Upper lobe of left lung (tissue), 6 donors: ENCODE measurements around the gene ARHGEF1. TPM values are rescaled to one million over a fixed set of nuclear protein-coding genes. Genes with fewer than 3 reads are reported as not detected.
A peak's percentile ranks its signal among the peaks of the same experiment; 100 is the strongest.

Experiments
- ATAC-seq, 2 donors: fragments of 200-7000 bp; cut with Tn5 transposase; one replicate each; pipeline ENCODE4 v1.9.1; 2022; ENCODE audit warnings: mild to moderate bottlenecking in 2 of 2, moderate library complexity in 2 of 2; ENCODE audit not compliant: low FRiP score in 2 of 2
- DNase-seq, 2 donors: peaks; one replicate each; pipeline ENCODE4 v3.0.0-alpha.2; 2019 to 2020
- H3K27ac ChIP-seq, 4 donors: fragments of 200-600 bp; sonication (generic); one replicate each; pipeline ENCODE4 v1.5.1; 2016 to 2019
- H3K27me3 ChIP-seq, 4 donors: fragments of 200-600 bp; sonication (generic); one replicate each; pipeline ENCODE4 v1.5.1; 2017 to 2019
- H3K36me3 ChIP-seq, 4 donors: fragments of 200-600 bp; sonication (generic); one replicate each; pipeline ENCODE4 v1.5.1; 2016 to 2019
- H3K4me1 ChIP-seq, 4 donors: fragments of 200-600 bp; sonication (generic); one replicate each; pipeline ENCODE4 v1.5.1; 2018 to 2019
- H3K4me3 ChIP-seq, 4 donors: fragments of 200-600 bp; sonication (generic); one replicate each; pipeline ENCODE4 v1.5.1; 2017 to 2019; ENCODE audit warnings: mild to moderate bottlenecking in 2 of 4, moderate library complexity in 1 of 4
- H3K9me3 ChIP-seq, 4 donors: fragments of 200-600 bp; sonication (generic); one replicate each; pipeline ENCODE4 v1.5.1; 2018 to 2019
- EP300 ChIP-seq, 4 donors: sonication (generic); formaldehyde crosslinking; IDR thresholded peaks; one replicate each; pipeline ENCODE4 v1.5.1; 2017; ENCODE audit warnings: antibody characterized with exemption in 4 of 4, control low read depth in 2 of 4
- POLR2A ChIP-seq, 4 donors: fragments of 450-650 bp; IDR thresholded peaks; one replicate each; pipeline ENCODE4 v1.5.1; 2016 to 2017; ENCODE audit warnings: antibody characterized with exemption in 4 of 4, mild to moderate bottlenecking in 2 of 4
- POLR2AphosphoS5 ChIP-seq, 2 donors: sonication (generic); formaldehyde crosslinking; IDR thresholded peaks; one replicate each; pipeline ENCODE4 v1.5.1; 2017; ENCODE audit warnings: antibody characterized with exemption in 2 of 2
- WGBS, 2 donors: methylation state at CpG; one replicate each; pipeline ENCODE4 v1.1.5; 2017 to 2018; 5-methylcytosine and 5-hydroxymethylcytosine counted together
- total RNA-seq, 6 donors: library from RNA; depleted of rRNA in 4 of 6; stranded (reverse); fragments of >200 nt in 4 of 6; gene quantifications; one replicate each; pipeline versions ENCODE4 v1.1.0 to v1.2.1, GENCODE V29; 2016 to 2021
- TF ChIP-seq, protein P1 (sequence below), 6 experiments: fragments of 450-650 bp in 4 of 6; fragments of 200-600 bp in 2 of 6; sonication (generic) in 2 of 6; IDR thresholded peaks; one replicate each; pipeline ENCODE4 v1.5.1; 2016 to 2019; ENCODE audit warnings: antibody characterized with exemption in 6 of 6
- donor health status: DM: no; HTN: no; CAD: no; lungs with moderate emphysema.
- donor health status: DM: no; HTN: yes; CAD: no; lungs with severe emphysema.

ARHGEF1 gene
- total RNA-seq, 6 donors from 2014 or later, result 115 to 731 (median 233) TPM

DNA sequence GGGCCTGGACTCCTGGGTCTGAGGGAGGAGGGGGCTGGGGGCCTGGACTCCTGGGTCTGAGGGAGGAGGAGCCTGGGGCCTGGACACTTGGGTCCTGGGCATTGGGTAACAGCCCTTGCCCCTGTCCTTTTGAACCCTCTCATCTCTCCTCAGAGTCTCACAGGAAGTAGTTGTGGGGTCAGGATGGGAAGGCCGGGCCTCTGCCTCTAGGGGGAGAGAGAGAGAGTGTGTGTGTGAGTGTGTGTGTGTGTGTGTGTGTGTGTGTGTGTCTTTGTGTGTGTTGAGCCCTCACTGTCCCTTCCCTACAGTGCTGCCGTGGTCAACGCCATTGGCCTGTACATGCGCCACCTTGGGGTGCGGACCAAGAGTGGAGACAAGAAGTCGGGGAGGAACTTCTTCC, 10.9 kb downstream of the ARHGEF1 start:
- Histone ChIP-seq H3K4me1 (peaks cover under 1 to 17% (median 2%) of the 10 kb centered on the region in 4 donors), H3K36me3 (peaks cover 28 to 91% (median 81%) of the 10 kb centered on the region in 4 donors), H3K27me3 (no peaks in the 10 kb centered on the region), H3K9me3 (no peaks in the 10 kb centered on the region), H3K27ac (no peak overlapping the region), H3K4me3 (no peak overlapping the region)
- DNase-seq (no peak), ATAC-seq (no peak)
- WGBS, 2 donors, result 82 to 92% methylated on average over 2 to 6 of the region's 6 CpGs
- TF ChIP-seq, protein P1, sequence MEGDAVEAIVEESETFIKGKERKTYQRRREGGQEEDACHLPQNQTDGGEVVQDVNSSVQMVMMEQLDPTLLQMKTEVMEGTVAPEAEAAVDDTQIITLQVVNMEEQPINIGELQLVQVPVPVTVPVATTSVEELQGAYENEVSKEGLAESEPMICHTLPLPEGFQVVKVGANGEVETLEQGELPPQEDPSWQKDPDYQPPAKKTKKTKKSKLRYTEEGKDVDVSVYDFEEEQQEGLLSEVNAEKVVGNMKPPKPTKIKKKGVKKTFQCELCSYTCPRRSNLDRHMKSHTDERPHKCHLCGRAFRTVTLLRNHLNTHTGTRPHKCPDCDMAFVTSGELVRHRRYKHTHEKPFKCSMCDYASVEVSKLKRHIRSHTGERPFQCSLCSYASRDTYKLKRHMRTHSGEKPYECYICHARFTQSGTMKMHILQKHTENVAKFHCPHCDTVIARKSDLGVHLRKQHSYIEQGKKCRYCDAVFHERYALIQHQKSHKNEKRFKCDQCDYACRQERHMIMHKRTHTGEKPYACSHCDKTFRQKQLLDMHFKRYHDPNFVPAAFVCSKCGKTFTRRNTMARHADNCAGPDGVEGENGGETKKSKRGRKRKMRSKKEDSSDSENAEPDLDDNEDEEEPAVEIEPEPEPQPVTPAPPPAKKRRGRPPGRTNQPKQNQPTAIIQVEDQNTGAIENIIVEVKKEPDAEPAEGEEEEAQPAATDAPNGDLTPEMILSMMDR (IDR thresholded peaks at IDR 0.05), result no peak
- no peak for TF ChIP-seq EP300 (IDR thresholded peaks at IDR 0.05)
- no peak for TF ChIP-seq POLR2AphosphoS5 (IDR thresholded peaks at IDR 0.05)
- TF ChIP-seq POLR2A (IDR thresholded peaks at IDR 0.05), result no peak

DNA sequence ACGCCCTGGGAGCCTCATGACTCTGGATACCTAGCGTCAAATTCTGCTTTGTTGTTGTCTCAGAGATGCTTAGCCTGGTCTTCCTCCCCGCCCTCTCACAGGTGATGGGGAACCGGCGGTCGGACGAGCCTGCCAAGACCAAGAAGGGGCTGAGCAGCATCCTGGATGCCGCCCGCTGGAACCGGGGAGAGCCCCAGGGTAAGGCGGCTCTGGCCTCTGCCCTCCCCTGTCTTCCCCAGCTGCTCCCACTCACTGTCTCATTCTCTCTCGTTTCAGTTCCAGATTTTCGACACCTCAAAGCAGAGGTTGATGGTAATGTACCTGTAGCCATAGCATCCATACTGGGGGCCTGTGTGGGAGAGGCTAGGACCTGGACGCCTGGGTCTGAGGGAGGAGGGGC, 11.4 kb downstream of the ARHGEF1 start:
- no peak for ATAC-seq
- WGBS, 2 donors, result 90 to 93% methylated on average over 9 to 14 of the region's 14 CpGs
- Histone ChIP-seq H3K27ac (no peak overlapping the region), H3K4me1 (peaks cover 0 to 15% (median 0%) of the 10 kb centered on the region in 4 donors), H3K9me3 (no peaks in the 10 kb centered on the region), H3K36me3 (peaks cover 28 to 91% (median 81%) of the 10 kb centered on the region in 4 donors), H3K4me3 (no peak overlapping the region), H3K27me3 (no peaks in the 10 kb centered on the region)
- peak in 1 of 2 donors; percentile 45 for DNase-seq
- TF ChIP-seq EP300 (IDR thresholded peaks at IDR 0.05) (no peak), POLR2AphosphoS5 (IDR thresholded peaks at IDR 0.05) (no peak), POLR2A (IDR thresholded peaks at IDR 0.05) (no peak)
- TF ChIP-seq, protein P1 (IDR thresholded peaks at IDR 0.05), result no peak

GRCh38 chr19:41895745-41896580, 13.0 kb downstream of the ARHGEF1 start:
- H3K4me3 ChIP-seq, result no peak overlapping the region
- 87 to 92% methylated on average over 16 to 19 of the region's 19 CpGs for WGBS, 2 donors
- TF ChIP-seq POLR2A (IDR thresholded peaks at IDR 0.05) (no peak), POLR2AphosphoS5 (IDR thresholded peaks at IDR 0.05) (no peak), EP300 (IDR thresholded peaks at IDR 0.05) (no peak)
- TF ChIP-seq, protein P1 (IDR thresholded peaks at IDR 0.05), result no peak

GRCh38 chr19:41896581-41896942, 13.6 kb downstream of the ARHGEF1 start:
- Histone ChIP-seq H3K27ac (no peak overlapping the region), H3K27me3 (no peaks in the 10 kb centered on the region), H3K36me3 (peaks cover 39 to 93% (median 85%) of the 10 kb centered on the region in 4 donors), H3K4me3 (no peak overlapping the region), H3K9me3 (no peaks in the 10 kb centered on the region), H3K4me1 (peaks cover 0 to 9% (median 0%) of the 10 kb centered on the region in 4 donors)
- DNase-seq (no peak), ATAC-seq (no peak)
- WGBS, 2 donors, result 69% methylated on average over 1 of the region's 1 CpG; no CpG with 5 or more reads in 1 of the 2 donors
- TF ChIP-seq EP300 (IDR thresholded peaks at IDR 0.05) (no peak), POLR2AphosphoS5 (IDR thresholded peaks at IDR 0.05) (no peak), POLR2A (IDR thresholded peaks at IDR 0.05) (no peak)
- TF ChIP-seq, protein P1 (IDR thresholded peaks at IDR 0.05), result no peak

More at GRCh38 chr19:41895745-41896580, 13.0 kb downstream of the ARHGEF1 start:
- Histone ChIP-seq H3K9me3 (no peaks in the 10 kb centered on the region), H3K36me3 (peaks cover 34 to 91% (median 84%) of the 10 kb centered on the region in 4 donors), H3K4me1 (peaks cover 0 to 10% (median 0%) of the 10 kb centered on the region in 4 donors), H3K27me3 (no peaks in the 10 kb centered on the region), H3K27ac (no peak overlapping the region)
- DNase-seq (peak in 1 of 2 donors; percentile 52), ATAC-seq (peak in 1 of 2 donors; percentile 20)
